K562 (cell line): ENCODE data around the gene RPS6KL1. TPM values are rescaled to one million over a fixed set of nuclear protein-coding genes. Genes with fewer than 3 reads are reported as not detected.
A peak's percentile ranks its signal among the peaks of the same experiment; 100 is the strongest.

Experiments
- ASH1L ChIP-seq: fragments of 450-650 bp; IDR thresholded peaks from 2 replicates; pipeline ENCODE4 v1.6.1; 2018; ENCODE audit warnings: borderline replicate concordance, mild to moderate bottlenecking, low read depth; ENCODE audit not compliant: partially characterized antibody
- EP300 ChIP-seq: IDR thresholded peaks from 2 replicates; pipeline ENCODE4 v1.6.1; 2012; ENCODE audit warnings: low read length, improper control_type of control experiment
- EZH2 ChIP-seq: IDR thresholded peaks from 2 replicates; pipeline ENCODE4 v1.6.1; 2012; ENCODE audit warnings: low read depth, mild to moderate bottlenecking, inconsistent platforms, low read length, borderline replicate concordance
- GABPA ChIP-seq: fragments of 200-800 bp; sonication (Bioruptor generic); conservative IDR thresholded peaks from 2 replicates; pipeline ENCODE4 v1.6.1; 2016; ENCODE audit warnings: low read depth, missing genetic modification characterization, missing compliant biosample characterization
- ILK ChIP-seq: fragments of 450-650 bp; IDR thresholded peaks from 2 replicates; pipeline ENCODE4 v1.6.1; 2016; ENCODE audit warnings: missing genetic modification characterization, low read depth, mild to moderate bottlenecking, missing compliant biosample characterization, moderate library complexity, borderline replicate concordance
- KAT8 ChIP-seq: fragments of 450-650 bp; IDR thresholded peaks from 2 replicates; pipeline ENCODE4 v1.6.1; 2016; ENCODE audit warnings: low read depth, mild to moderate bottlenecking
- KLF16 ChIP-seq: IDR thresholded peaks from 2 replicates; pipeline ENCODE4 v1.6.1; 2016; ENCODE audit warnings: antibody characterized with exemption
- MAFG ChIP-seq: fragments of 450-650 bp; conservative IDR thresholded peaks from 2 replicates; pipeline ENCODE4 v1.6.1; 2016; ENCODE audit warnings: missing genetic modification characterization, missing compliant biosample characterization
- PPARD ChIP-seq: fragments of 250-450 bp; sonication (Bioruptor Pico); IDR thresholded peaks from 2 replicates; pipeline ENCODE4 v1.8.0; 2022; ENCODE audit warnings: inconsistent platforms, mild to moderate bottlenecking, moderate library complexity
- SETDB1 ChIP-seq: IDR thresholded peaks from one replicate; pipeline ENCODE4 v1.6.1; 2012; ENCODE audit warnings: low read length, control low read depth, inconsistent platforms
- SMARCA5 ChIP-seq: fragments of 450-650 bp; IDR thresholded peaks from 2 replicates; pipeline ENCODE4 v1.6.1; 2016
- SOX6 ChIP-seq: fragments of 450-650 bp; IDR thresholded peaks from 2 replicates; pipeline ENCODE4 v1.6.1; 2014; ENCODE audit warnings: mild to moderate bottlenecking
- TAL1 ChIP-seq: fragments of 450-650 bp; IDR thresholded peaks from 2 replicates; pipeline ENCODE4 v1.6.1; 2016; ENCODE audit warnings: mild to moderate bottlenecking
- TCF7L2 ChIP-seq: fragments of 150-350 bp; IDR thresholded peaks from 2 replicates; pipeline ENCODE4 v1.6.1; 2016; ENCODE audit warnings: low read depth, mild to moderate bottlenecking, low read length, moderate library complexity
- ZEB2 ChIP-seq: fragments of 450-650 bp; IDR thresholded peaks from 2 replicates; pipeline ENCODE4 v1.6.1; 2016
- ZNF175 ChIP-seq: fragments of 200-800 bp; sonication (Bioruptor generic); IDR thresholded peaks from 2 replicates; pipeline ENCODE4 v1.6.1; 2016; ENCODE audit warnings: low read depth, mild to moderate bottlenecking, missing genetic modification characterization, missing compliant biosample characterization
- ZNF239 ChIP-seq: fragments of 250-450 bp; sonication (Bioruptor Pico); IDR thresholded peaks from 2 replicates; pipeline ENCODE4 v1.4.0; 2020; ENCODE audit warnings: mild to moderate bottlenecking
- ZNF551 ChIP-seq: fragments of 250-450 bp; sonication (Bioruptor Pico); IDR thresholded peaks from 2 replicates; pipeline ENCODE4 v1.5.0; 2021; ENCODE audit warnings: mild to moderate bottlenecking, moderate library complexity
- ZNF561 ChIP-seq: fragments of 450-650 bp; formaldehyde crosslinking; conservative IDR thresholded peaks from 2 replicates; pipeline ENCODE4 v1.4.0; 2020; ENCODE audit warnings: mild to moderate bottlenecking, moderate library complexity
- ZNF668 ChIP-seq: fragments of 250-450 bp; sonication (Bioruptor Pico); IDR thresholded peaks from 2 replicates; pipeline ENCODE4 v1.8.0; 2022; ENCODE audit warnings: mild to moderate bottlenecking, inconsistent platforms
- polyA plus RNA-seq, 8 experiments: library from polyadenylated mRNA; depleted of rRNA in 4 of 8; stranded (reverse) in 5 of 8; unstranded in 3 of 8; fragments of >200 nt; fragmentation: Nextera tagmentation in 2 of 8; fragmentation: Illumina TruSeq in 1 of 8; extraction: Ambion mirVana in 2 of 8; extraction: Trizol in 1 of 8; gene quantifications; 2 replicates each; pipeline versions ENCODE4 v1.2.1 to v1.2.3, GENCODE V29; 2011 to 2014; ENCODE audit warnings: inconsistent platforms in 1 of 8, missing spikeins in 1 of 8
- total RNA-seq, 7 experiments: library from RNA; depleted of rRNA in 6 of 7; stranded (reverse); fragments of >200 nt in 6 of 7; fragmentation: Illumina TruSeq in 2 of 7; extraction: Trizol in 2 of 7; gene quantifications; 2 replicates each; pipeline versions ENCODE4 v1.2.1 to v1.2.3, GENCODE V29; 2011 to 2021; ENCODE audit warnings: low replicate concordance in 1 of 7
- TF ChIP-seq, protein P1 (sequence below): fragments of 250-450 bp; sonication (Bioruptor Pico); IDR thresholded peaks from 2 replicates; pipeline ENCODE4 v1.5.0; 2021
- TF ChIP-seq, protein P2 (sequence below): IDR thresholded peaks from 2 replicates; pipeline ENCODE4 v1.6.1; 2011; ENCODE audit not compliant: insufficient read length; ENCODE audit errors: extremely low read depth
- TF ChIP-seq, protein P3 (sequence below): sonication (generic); formaldehyde crosslinking; IDR thresholded peaks from 2 replicates; pipeline ENCODE4 v1.8.0; 2022; ENCODE audit warnings: mild to moderate bottlenecking, missing genetic modification reagents
- TF ChIP-seq, protein P4 (sequence below): fragments of 250-450 bp; sonication (Bioruptor Pico); IDR thresholded peaks from 2 replicates; pipeline ENCODE4 v1.5.0; 2020; ENCODE audit warnings: mild to moderate bottlenecking, borderline replicate concordance

RPS6KL1 gene
- total and polyA plus RNA-seq, 9 of the 15 experiments (the other 6 are each of a cell fraction or from before 2014, with no cell fraction given): 0.91 to 15.5 (median 8.1) TPM

DNA sequence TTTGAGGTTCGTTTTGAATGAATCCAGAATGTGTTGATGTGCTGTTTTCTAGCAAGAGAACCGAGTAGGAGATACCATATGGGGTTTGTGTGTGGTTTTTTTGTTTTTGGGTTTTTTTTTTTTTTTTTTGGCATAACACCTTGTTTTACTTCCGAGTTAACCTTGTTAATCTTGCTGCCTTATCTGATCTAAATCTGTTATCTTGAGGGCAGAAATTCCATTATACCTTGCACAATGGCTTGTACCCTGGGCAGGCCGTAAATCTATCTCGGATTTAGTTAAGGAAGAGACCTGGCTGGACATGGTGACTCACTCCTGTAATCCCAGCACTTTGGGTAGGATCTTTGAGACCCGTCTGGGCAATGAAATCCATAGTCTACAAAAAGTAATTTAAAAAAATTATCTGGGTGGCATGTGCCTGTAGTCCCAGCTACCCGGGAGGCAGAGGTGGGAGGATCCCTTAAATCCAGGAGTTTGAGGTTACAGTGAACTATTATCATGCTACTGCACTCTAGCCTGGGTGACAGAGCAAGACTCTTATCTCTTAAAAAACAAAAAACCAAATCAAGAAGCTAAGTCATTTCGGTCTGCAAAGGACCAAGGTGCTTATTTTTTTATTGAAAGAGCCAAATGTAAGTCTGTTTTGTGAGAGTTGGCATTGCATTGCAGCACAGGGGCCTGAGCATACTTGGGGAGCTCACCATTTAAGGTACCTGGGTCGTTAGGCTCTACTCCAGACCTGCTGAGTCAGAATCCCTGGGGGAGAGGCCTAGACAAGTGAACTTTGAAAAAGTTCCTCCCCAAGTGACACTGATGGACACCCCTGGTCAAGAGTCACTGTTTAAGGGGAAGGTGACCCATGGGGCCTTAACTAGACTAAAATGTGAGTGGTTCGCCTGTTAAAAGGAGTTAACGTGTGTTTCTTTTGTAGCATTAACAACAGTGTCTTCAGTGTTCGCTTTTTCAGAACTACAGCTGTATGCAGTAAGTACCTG is 34.6 kb downstream of the RPS6KL1 start (continued):
- TF ChIP-seq, protein P1, sequence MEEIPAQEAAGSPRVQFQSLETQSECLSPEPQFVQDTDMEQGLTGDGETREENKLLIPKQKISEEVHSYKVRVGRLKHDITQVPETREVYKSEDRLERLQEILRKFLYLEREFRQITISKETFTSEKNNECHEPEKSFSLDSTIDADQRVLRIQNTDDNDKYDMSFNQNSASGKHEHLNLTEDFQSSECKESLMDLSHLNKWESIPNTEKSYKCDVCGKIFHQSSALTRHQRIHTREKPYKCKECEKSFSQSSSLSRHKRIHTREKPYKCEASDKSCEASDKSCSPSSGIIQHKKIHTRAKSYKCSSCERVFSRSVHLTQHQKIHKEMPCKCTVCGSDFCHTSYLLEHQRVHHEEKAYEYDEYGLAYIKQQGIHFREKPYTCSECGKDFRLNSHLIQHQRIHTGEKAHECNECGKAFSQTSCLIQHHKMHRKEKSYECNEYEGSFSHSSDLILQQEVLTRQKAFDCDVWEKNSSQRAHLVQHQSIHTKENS (CRISPR knock-in tag): no peak
- TF ChIP-seq, protein P2, sequence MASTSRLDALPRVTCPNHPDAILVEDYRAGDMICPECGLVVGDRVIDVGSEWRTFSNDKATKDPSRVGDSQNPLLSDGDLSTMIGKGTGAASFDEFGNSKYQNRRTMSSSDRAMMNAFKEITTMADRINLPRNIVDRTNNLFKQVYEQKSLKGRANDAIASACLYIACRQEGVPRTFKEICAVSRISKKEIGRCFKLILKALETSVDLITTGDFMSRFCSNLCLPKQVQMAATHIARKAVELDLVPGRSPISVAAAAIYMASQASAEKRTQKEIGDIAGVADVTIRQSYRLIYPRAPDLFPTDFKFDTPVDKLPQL: no peak
- TF ChIP-seq EP300 (peak; percentile 77), ZNF551 (CRISPR knock-in tag) (no peak), KAT8 (no peak), ZNF175 (CRISPR knock-in tag) (no peak), MAFG (tag) (peak; percentile 80), SMARCA5 (peak; percentile 28; the same call in 1 of the 2 replicates), SETDB1 (no peak), ILK (tag) (no peak), PPARD (CRISPR knock-in tag) (no peak), SOX6 (peak; percentile 87), EZH2 (no peak), ZNF239 (CRISPR knock-in tag) (no peak), ZNF561 (no peak), KLF16 (peak; percentile 73), TCF7L2 (no peak), ASH1L (no peak), ZNF668 (CRISPR knock-in tag) (no peak), ZEB2 (0 out of 2 replicates have a peak, but pooled peaks have one; percentile 36), TAL1 (peak; percentile 86), GABPA (tag) (peak; percentile 51; the same call in 1 of the 2 replicates)
- TF ChIP-seq, protein P3, sequence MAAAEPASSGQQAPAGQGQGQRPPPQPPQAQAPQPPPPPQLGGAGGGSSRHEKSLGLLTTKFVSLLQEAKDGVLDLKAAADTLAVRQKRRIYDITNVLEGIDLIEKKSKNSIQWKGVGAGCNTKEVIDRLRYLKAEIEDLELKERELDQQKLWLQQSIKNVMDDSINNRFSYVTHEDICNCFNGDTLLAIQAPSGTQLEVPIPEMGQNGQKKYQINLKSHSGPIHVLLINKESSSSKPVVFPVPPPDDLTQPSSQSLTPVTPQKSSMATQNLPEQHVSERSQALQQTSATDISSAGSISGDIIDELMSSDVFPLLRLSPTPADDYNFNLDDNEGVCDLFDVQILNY (CRISPR knock-in tag): no peak
- TF ChIP-seq, protein P4, sequence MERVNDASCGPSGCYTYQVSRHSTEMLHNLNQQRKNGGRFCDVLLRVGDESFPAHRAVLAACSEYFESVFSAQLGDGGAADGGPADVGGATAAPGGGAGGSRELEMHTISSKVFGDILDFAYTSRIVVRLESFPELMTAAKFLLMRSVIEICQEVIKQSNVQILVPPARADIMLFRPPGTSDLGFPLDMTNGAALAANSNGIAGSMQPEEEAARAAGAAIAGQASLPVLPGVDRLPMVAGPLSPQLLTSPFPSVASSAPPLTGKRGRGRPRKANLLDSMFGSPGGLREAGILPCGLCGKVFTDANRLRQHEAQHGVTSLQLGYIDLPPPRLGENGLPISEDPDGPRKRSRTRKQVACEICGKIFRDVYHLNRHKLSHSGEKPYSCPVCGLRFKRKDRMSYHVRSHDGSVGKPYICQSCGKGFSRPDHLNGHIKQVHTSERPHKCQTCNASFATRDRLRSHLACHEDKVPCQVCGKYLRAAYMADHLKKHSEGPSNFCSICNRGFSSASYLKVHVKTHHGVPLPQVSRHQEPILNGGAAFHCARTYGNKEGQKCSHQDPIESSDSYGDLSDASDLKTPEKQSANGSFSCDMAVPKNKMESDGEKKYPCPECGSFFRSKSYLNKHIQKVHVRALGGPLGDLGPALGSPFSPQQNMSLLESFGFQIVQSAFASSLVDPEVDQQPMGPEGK (CRISPR knock-in tag): no peak
